Endodermal cell (in vitro differentiated cells): ENCODE data around the gene LYPD4. TPM values are rescaled to one million over a fixed set of nuclear protein-coding genes. Genes with fewer than 3 reads are reported as not detected.

Experiments
- DNase-seq: peaks from one replicate; pipeline ENCODE4 v3.0.0-alpha.2; 2017
- H3K27ac ChIP-seq: 2 replicates; pipeline ENCODE4 v1.5.1; 2013; ENCODE audit warnings: mild to moderate bottlenecking, low read depth, low read length, moderate library complexity
- H3K27me3 ChIP-seq: 2 replicates; pipeline ENCODE4 v1.6.1; 2013; ENCODE audit warnings: mild to moderate bottlenecking, low read length, moderate library complexity; ENCODE audit not compliant: insufficient read depth, control insufficient read depth, poor library complexity, severe bottlenecking
- H3K36me3 ChIP-seq: 2 replicates; pipeline ENCODE4 v1.7.0; 2013; ENCODE audit warnings: mild to moderate bottlenecking, low read length, moderate library complexity; ENCODE audit not compliant: control insufficient read depth, insufficient read depth
- H3K4me1 ChIP-seq: one replicate; pipeline ENCODE4 v1.7.0; 2013; ENCODE audit warnings: low read length; ENCODE audit not compliant: control insufficient read depth, insufficient read depth
- H3K4me3 ChIP-seq: 2 replicates; pipeline ENCODE4 v1.5.1; 2013; ENCODE audit warnings: mild to moderate bottlenecking, low read length, moderate library complexity
- H3K9ac ChIP-seq: 2 replicates; pipeline ENCODE4 v1.6.1; 2013; ENCODE audit warnings: mild to moderate bottlenecking, low read length, moderate library complexity; ENCODE audit not compliant: poor library complexity, severe bottlenecking; ENCODE audit errors: extremely low read depth
- H3K9me3 ChIP-seq: 2 replicates; pipeline ENCODE4 v1.6.1; 2013; ENCODE audit warnings: mild to moderate bottlenecking, low read length, moderate library complexity; ENCODE audit not compliant: control insufficient read depth
- H3K27ac Mint-ChIP-seq: 2 replicates; pipeline ENCODE4 v1.8.0; 2020; ENCODE audit warnings: mixed read lengths
- H3K27me3 Mint-ChIP-seq: 2 replicates; pipeline ENCODE4 v1.8.0; 2021; ENCODE audit warnings: mild to moderate bottlenecking, mixed read lengths; ENCODE audit not compliant: insufficient read depth
- H3K36me3 Mint-ChIP-seq: 2 replicates; pipeline ENCODE4 v1.8.0; 2020; ENCODE audit warnings: low read depth, mixed read lengths
- H3K4me1 Mint-ChIP-seq: 2 replicates; pipeline ENCODE4 v1.8.0; 2020; ENCODE audit warnings: mixed read lengths
- H3K4me3 Mint-ChIP-seq: 2 replicates; pipeline ENCODE4 v1.8.0; 2020; ENCODE audit warnings: mild to moderate bottlenecking, moderate library complexity, mixed read lengths
- H3K9me3 Mint-ChIP-seq: 2 replicates; pipeline ENCODE4 v1.8.0; 2020; ENCODE audit warnings: mild to moderate bottlenecking, mixed read lengths
- WGBS, 2 experiments: methylation state at CpG; one replicate each; pipeline versions ENCODE4 v1.1.5 to v1.1.7; 2013; ENCODE audit warnings: missing lambda C conversion rate in 2 of 2, mixed read lengths in 1 of 2; ENCODE audit not compliant: insufficient coverage in 1 of 2, insufficient read length in 1 of 2; 5-methylcytosine and 5-hydroxymethylcytosine counted together
- total RNA-seq, 2 donors: library from RNA; stranded (reverse); fragmentation: NEBNext Ultra II Directional in 1 of 2; extraction: Animal tissue kit (Norgen Biotek cat#: 25700) in 1 of 2; gene quantifications; 2 replicates in 1 of 2; 3 replicates in 1 of 2; pipeline ENCODE4 v1.2.1, GENCODE V29; 2021
- TF ChIP-seq, protein P1 (sequence below): fragments of 200-600 bp; sonication (generic); conservative IDR thresholded peaks from 2 replicates; pipeline ENCODE4 v1.5.0; 2021; ENCODE audit warnings: antibody characterized with exemption, mild to moderate bottlenecking

The LYPD4 gene
- total RNA-seq, 2 donors from 2014 or later = not detected

- TF ChIP-seq, protein P1, sequence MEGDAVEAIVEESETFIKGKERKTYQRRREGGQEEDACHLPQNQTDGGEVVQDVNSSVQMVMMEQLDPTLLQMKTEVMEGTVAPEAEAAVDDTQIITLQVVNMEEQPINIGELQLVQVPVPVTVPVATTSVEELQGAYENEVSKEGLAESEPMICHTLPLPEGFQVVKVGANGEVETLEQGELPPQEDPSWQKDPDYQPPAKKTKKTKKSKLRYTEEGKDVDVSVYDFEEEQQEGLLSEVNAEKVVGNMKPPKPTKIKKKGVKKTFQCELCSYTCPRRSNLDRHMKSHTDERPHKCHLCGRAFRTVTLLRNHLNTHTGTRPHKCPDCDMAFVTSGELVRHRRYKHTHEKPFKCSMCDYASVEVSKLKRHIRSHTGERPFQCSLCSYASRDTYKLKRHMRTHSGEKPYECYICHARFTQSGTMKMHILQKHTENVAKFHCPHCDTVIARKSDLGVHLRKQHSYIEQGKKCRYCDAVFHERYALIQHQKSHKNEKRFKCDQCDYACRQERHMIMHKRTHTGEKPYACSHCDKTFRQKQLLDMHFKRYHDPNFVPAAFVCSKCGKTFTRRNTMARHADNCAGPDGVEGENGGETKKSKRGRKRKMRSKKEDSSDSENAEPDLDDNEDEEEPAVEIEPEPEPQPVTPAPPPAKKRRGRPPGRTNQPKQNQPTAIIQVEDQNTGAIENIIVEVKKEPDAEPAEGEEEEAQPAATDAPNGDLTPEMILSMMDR = no peak
- Mint-ChIP-seq H3K27me3 (peaks cover 30% of the 10 kb centered on the region), H3K4me1 (no peaks in the 10 kb centered on the region), H3K4me3 (no peak overlapping the region), H3K36me3 (no peaks in the 10 kb centered on the region), H3K27ac (no peak overlapping the region), H3K9me3 (peaks cover 6% of the 10 kb centered on the region)
- Histone ChIP-seq H3K27ac (no peak overlapping the region), H3K9me3 (no peaks in the 10 kb centered on the region), H3K36me3 (no peaks in the 10 kb centered on the region), H3K4me1 (no peaks in the 10 kb centered on the region), H3K27me3 (no peaks in the 10 kb centered on the region), H3K9ac (no peak overlapping the region), H3K4me3 (no peak overlapping the region)
- no peak for DNase-seq
- 81 to 82% methylated on average over 3 to 7 of the region's 7 CpGs for WGBS, 2 experiments
Measured at GRCh38 chr19:41843371-41843770, 1.1 kb downstream of the LYPD4 start.

- H3K27me3 ChIP-seq = peaks cover 3% of the 10 kb centered on the region
- H3K4me3 Mint-ChIP-seq = no peak overlapping the region
- TF ChIP-seq, protein P1 = no peak
- no peaks in the 10 kb centered on the region for H3K36me3 Mint-ChIP-seq
- H3K9me3 Mint-ChIP-seq = peaks cover 4% of the 10 kb centered on the region
- no peak overlapping the region for H3K9ac ChIP-seq
- no peak overlapping the region for H3K4me3 ChIP-seq
- DNase-seq = no peak
- peaks cover 35% of the 10 kb centered on the region for H3K27me3 Mint-ChIP-seq
- no peaks in the 10 kb centered on the region for H3K4me1 ChIP-seq
- peaks cover 7% of the 10 kb centered on the region for H3K4me1 Mint-ChIP-seq
- H3K27ac ChIP-seq = no peak overlapping the region
- no peaks in the 10 kb centered on the region for H3K36me3 ChIP-seq
- H3K9me3 ChIP-seq = no peaks in the 10 kb centered on the region
- WGBS, 2 experiments = 48 to 75% methylated on average over 2 of the region's 2 CpGs
- H3K27ac Mint-ChIP-seq = no peak overlapping the region
Measured at GRCh38 chr19:41839211-41839610, 5.3 kb downstream of the LYPD4 start.

DNA sequence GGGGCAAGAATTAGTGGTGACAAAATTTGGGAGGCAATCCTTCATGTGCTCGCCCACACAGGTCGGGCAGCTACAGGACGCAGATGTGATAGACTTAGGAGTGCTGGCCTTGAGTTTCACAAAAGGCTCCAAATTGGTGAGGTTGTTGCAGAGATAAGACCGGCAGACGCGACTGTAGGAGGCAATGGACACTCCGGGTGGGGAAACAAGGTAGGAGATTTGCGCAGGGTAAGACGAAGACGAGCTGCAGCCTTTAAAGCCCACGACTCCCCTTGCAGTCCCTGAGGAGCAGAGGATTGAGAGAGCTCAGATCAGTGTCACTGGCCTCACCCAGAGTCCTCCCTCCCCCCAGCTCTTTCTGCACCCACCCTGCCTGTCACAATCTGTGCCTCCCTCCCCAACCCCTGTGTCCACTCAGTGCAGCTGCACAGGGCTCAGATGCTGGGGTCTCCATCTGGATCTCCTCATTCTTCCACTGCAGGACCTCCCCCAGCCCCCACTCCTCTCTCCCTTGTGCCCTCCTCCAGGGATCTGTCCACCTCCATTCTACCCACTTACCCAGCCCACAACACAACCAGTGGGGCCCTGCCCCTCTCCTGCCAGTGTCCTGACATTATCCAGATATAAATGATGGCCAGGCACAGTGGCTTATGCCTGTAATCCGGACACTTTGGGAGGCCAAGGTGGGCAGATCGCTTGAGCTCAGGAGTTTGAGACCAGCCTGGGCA is 6.3 kb downstream of the LYPD4 start:
- no peak overlapping the region for H3K27ac Mint-ChIP-seq
- no peaks in the 10 kb centered on the region for H3K36me3 ChIP-seq
- H3K9ac ChIP-seq = no peak overlapping the region
- H3K27ac ChIP-seq = no peak overlapping the region
- no peak for DNase-seq
- H3K36me3 Mint-ChIP-seq = no peaks in the 10 kb centered on the region
- TF ChIP-seq, protein P1 = no peak
- H3K27me3 ChIP-seq = peaks cover 3% of the 10 kb centered on the region
- H3K9me3 ChIP-seq = no peaks in the 10 kb centered on the region
- H3K9me3 Mint-ChIP-seq = no peaks in the 10 kb centered on the region
- WGBS, 2 experiments = 59 to 72% methylated on average over 8 to 13 of the region's 13 CpGs
- no peak overlapping the region for H3K4me3 ChIP-seq
- no peak overlapping the region for H3K4me3 Mint-ChIP-seq
- peaks cover 27% of the 10 kb centered on the region for H3K27me3 Mint-ChIP-seq
- H3K4me1 Mint-ChIP-seq = peaks cover 7% of the 10 kb centered on the region
- no peaks in the 10 kb centered on the region for H3K4me1 ChIP-seq
